Esophagus squamous epithelium (tissue), 4 donors: ENCODE data around the gene PARD3.

Source experiments
- POLR2A ChIP-seq, 4 donors: fragments of 450-650 bp; IDR thresholded peaks; one replicate each; pipeline ENCODE4 v1.6.1; 2017; ENCODE audit warnings: antibody characterized with exemption in 4 of 4, mild to moderate bottlenecking in 4 of 4, moderate library complexity in 3 of 4
- TF ChIP-seq, protein P1 (sequence below), 6 experiments: fragments of 450-650 bp in 4 of 6; fragments of 200-600 bp in 2 of 6; sonication (generic) in 2 of 6; IDR thresholded peaks; one replicate each; pipeline ENCODE4 v1.5.1; 2016 to 2019; ENCODE audit warnings: antibody characterized with exemption in 6 of 6, mild to moderate bottlenecking in 4 of 6, moderate library complexity in 4 of 6

DNA sequence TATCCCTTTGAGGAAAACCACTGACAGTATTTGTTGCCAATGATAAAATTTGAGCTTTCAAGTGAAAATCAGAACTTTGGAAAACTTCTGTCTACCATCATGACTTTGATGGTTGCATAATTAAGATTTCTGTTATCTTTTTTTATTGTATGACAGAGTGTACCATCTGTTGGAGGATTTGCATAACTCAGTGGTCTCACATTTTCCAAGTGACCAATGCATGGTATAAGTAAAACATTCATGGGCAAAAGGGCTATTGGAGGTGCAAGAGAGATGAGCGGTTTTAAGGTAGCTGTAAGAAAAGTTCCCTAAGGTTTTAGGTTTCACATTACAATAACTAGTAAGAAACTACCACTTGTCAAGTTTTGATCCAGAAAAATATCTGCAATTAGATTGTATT lies 625.3 kb downstream of the PARD3 start:
- no peak for TF ChIP-seq POLR2A (IDR thresholded peaks at IDR 0.05)
- TF ChIP-seq, protein P1, sequence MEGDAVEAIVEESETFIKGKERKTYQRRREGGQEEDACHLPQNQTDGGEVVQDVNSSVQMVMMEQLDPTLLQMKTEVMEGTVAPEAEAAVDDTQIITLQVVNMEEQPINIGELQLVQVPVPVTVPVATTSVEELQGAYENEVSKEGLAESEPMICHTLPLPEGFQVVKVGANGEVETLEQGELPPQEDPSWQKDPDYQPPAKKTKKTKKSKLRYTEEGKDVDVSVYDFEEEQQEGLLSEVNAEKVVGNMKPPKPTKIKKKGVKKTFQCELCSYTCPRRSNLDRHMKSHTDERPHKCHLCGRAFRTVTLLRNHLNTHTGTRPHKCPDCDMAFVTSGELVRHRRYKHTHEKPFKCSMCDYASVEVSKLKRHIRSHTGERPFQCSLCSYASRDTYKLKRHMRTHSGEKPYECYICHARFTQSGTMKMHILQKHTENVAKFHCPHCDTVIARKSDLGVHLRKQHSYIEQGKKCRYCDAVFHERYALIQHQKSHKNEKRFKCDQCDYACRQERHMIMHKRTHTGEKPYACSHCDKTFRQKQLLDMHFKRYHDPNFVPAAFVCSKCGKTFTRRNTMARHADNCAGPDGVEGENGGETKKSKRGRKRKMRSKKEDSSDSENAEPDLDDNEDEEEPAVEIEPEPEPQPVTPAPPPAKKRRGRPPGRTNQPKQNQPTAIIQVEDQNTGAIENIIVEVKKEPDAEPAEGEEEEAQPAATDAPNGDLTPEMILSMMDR (IDR thresholded peaks at IDR 0.05) = no peak
